ENCODE data around the gene ANKRD13B. TPM values are rescaled to one million over a fixed set of nuclear protein-coding genes. Genes with fewer than 3 reads are reported as not detected.

Gene ANKRD13B
- total RNA-seq, 1 donor from 2014 or later, result 17.9 TPM

- peaks cover 49% of the 10 kb centered on the region for H3K79me2 ChIP-seq (ENCODE audit: insufficient read depth, low read length)
- FAIRE-seq, result no peak
- H3K9me3 Mint-ChIP-seq (ENCODE audit: unreplicated experiment), result no peaks in the 10 kb centered on the region
Measured at GRCh38 chr17:29581583-29582253, 11.2 kb upstream of the ANKRD13B start.

GRCh38 chr17:29582254-29582765 lies 10.6 kb upstream of the ANKRD13B start:
- H2AFZ ChIP-seq (ENCODE audit: low read depth, low read length), result no peak overlapping the region
- FAIRE-seq, result no peak

More at GRCh38 chr17:29581583-29582253, 11.2 kb upstream of the ANKRD13B start:
- Histone ChIP-seq H3K9ac (ENCODE audit: low read length) (no peak overlapping the region), H3K9me3 (ENCODE audit: insufficient read depth, low read depth, low read length) (no peaks in the 10 kb centered on the region), H3K36me3 (ENCODE audit: insufficient read depth, low read length) (peaks cover 2% of the 10 kb centered on the region), H4K20me1 (ENCODE audit: insufficient read depth, low read length) (peaks cover 68% of the 10 kb centered on the region), H3K4me1 (ENCODE audit: insufficient read depth, low read length) (peaks cover 28% of the 10 kb centered on the region), H3K27ac (ENCODE audit: low read depth, low read length) (no peak overlapping the region), H3K4me3 (ENCODE audit: insufficient read depth, low read depth, low read length) (no peak overlapping the region), H3K27me3 (ENCODE audit: insufficient read depth, low read length) (no peaks in the 10 kb centered on the region), H2AFZ (ENCODE audit: low read depth, low read length) (no peak overlapping the region), H3K4me2 (ENCODE audit: low read length) (no peak overlapping the region)
- DNase-seq (ENCODE audit: low read depth), result no peak
- H3K36me3 Mint-ChIP-seq (ENCODE audit: low read depth, unreplicated experiment), result peaks cover 11% of the 10 kb centered on the region
- H3K4me3 Mint-ChIP-seq (ENCODE audit: unreplicated experiment), result no peak overlapping the region
- no peak overlapping the region for H3K27ac Mint-ChIP-seq (ENCODE audit: unreplicated experiment)
- H3K27me3 Mint-ChIP-seq (ENCODE audit: low read depth, unreplicated experiment), result no peaks in the 10 kb centered on the region
- TF ChIP-seq EZH2 (IDR thresholded peaks at IDR 0.05; ENCODE audit: insufficient read depth, low read length), result no peak
- no peak for TF ChIP-seq CTCF (IDR thresholded peaks at IDR 0.05; ENCODE audit: insufficient read depth, low read depth, low read length)
- H3K4me1 Mint-ChIP-seq (ENCODE audit: low read depth, unreplicated experiment), result peaks cover 16% of the 10 kb centered on the region

More at GRCh38 chr17:29582254-29582765, 10.6 kb upstream of the ANKRD13B start:
- Histone ChIP-seq H3K27ac (ENCODE audit: low read depth, low read length) (no peak overlapping the region), H3K4me2 (ENCODE audit: low read length) (no peak overlapping the region), H3K27me3 (ENCODE audit: insufficient read depth, low read length) (no peaks in the 10 kb centered on the region), H3K36me3 (ENCODE audit: insufficient read depth, low read length) (peaks cover 2% of the 10 kb centered on the region), H3K9me3 (ENCODE audit: insufficient read depth, low read depth, low read length) (no peaks in the 10 kb centered on the region), H3K79me2 (ENCODE audit: insufficient read depth, low read length) (peaks cover 55% of the 10 kb centered on the region), H3K4me3 (ENCODE audit: insufficient read depth, low read depth, low read length) (no peak overlapping the region), H3K4me1 (ENCODE audit: insufficient read depth, low read length) (peaks cover 31% of the 10 kb centered on the region), H4K20me1 (ENCODE audit: insufficient read depth, low read length) (peaks cover 74% of the 10 kb centered on the region), H3K9ac (ENCODE audit: low read length) (no peak overlapping the region)
- Mint-ChIP-seq H3K36me3 (ENCODE audit: low read depth, unreplicated experiment) (peaks cover 11% of the 10 kb centered on the region), H3K27me3 (ENCODE audit: low read depth, unreplicated experiment) (no peaks in the 10 kb centered on the region), H3K4me3 (ENCODE audit: unreplicated experiment) (no peak overlapping the region), H3K4me1 (ENCODE audit: low read depth, unreplicated experiment) (peaks cover 17% of the 10 kb centered on the region), H3K27ac (ENCODE audit: unreplicated experiment) (peak overlapping the region; percentile 41), H3K9me3 (ENCODE audit: unreplicated experiment) (no peaks in the 10 kb centered on the region)
- no peak for TF ChIP-seq EZH2 (IDR thresholded peaks at IDR 0.05; ENCODE audit: insufficient read depth, low read length)
- no peak for TF ChIP-seq CTCF (IDR thresholded peaks at IDR 0.05; ENCODE audit: insufficient read depth, low read depth, low read length)
- no peak for DNase-seq (ENCODE audit: low read depth)

All from astrocyte (in vitro differentiated cells and primary cell).